Panc1 (cell line): Measurements from ENCODE around the gene MLH3. TPM values are rescaled to one million over a fixed set of nuclear protein-coding genes. Genes with fewer than 3 reads are reported as not detected.
A peak's percentile ranks its signal among the peaks of the same experiment; 100 is the strongest.

Source experiments
- ATAC-seq: fragments of 200-7000 bp; cut with Tn5 transposase; 2 replicates; pipeline ENCODE4 v1.9.1; 2020; ENCODE audit warnings: mild to moderate bottlenecking, moderate library complexity
- BruUV-seq: library from RNA; stranded (reverse); fragments of 400-500 nt; replicated peaks from 2 replicates; lab custom pipeline; 2021; lab: Mats Ljungman, UMichigan
- CTCF ChIA-PET: fragments of 300-600 bp; sonication (Branson Sonifier 250); formaldehyde crosslinking; loops from one replicate; lab custom pipeline; 2022; ENCODE audit warnings: antibody characterized with exemption; lab: Charles Lee
- POLR2A ChIA-PET: fragments of 300-600 bp; sonication (Branson Sonifier 250); formaldehyde crosslinking; loops from one replicate; lab custom pipeline; 2022; ENCODE audit warnings: antibody characterized with exemption; lab: Charles Lee
- DNase-seq: peaks from one replicate; pipeline ENCODE4 v3.0.0-alpha.2; 2010; ENCODE audit warnings: low read depth, low spot score
- H3K27ac ChIP-seq: 2 replicates; pipeline ENCODE4 v1.5.1; 2011; ENCODE audit warnings: mild to moderate bottlenecking, low read length, inconsistent platforms
- H3K27me3 ChIP-seq: fragments of 200-500 bp; sonication (Bioruptor generic); 2 replicates; pipeline ENCODE4 v1.6.0; 2014; ENCODE audit warnings: low read length, inconsistent platforms; ENCODE audit not compliant: control insufficient read depth, insufficient read depth
- H3K36me3 ChIP-seq: fragments of 200-500 bp; sonication (Bioruptor generic); 2 replicates; pipeline ENCODE4 v1.5.1; 2014; ENCODE audit warnings: inconsistent platforms, mild to moderate bottlenecking, low read length, moderate library complexity; ENCODE audit not compliant: control insufficient read depth, insufficient read depth
- H3K4me1 ChIP-seq: 2 replicates; pipeline ENCODE4 v1.5.1; 2011; ENCODE audit warnings: inconsistent platforms, mild to moderate bottlenecking, low read length, moderate library complexity; ENCODE audit not compliant: control insufficient read depth, insufficient read depth
- H3K4me3 ChIP-seq, 2 experiments: 2 replicates each; pipeline ENCODE4 v1.5.1; 2011 to 2012; ENCODE audit warnings: low read depth in 2 of 2, low read length in 2 of 2, mild to moderate bottlenecking in 2 of 2, inconsistent platforms in 1 of 2, moderate library complexity in 1 of 2
- H3K9me3 ChIP-seq: fragments of 200-500 bp; sonication (Bioruptor generic); 2 replicates; pipeline ENCODE4 v1.5.1; 2014; ENCODE audit warnings: low read depth, mild to moderate bottlenecking, inconsistent platforms, low read length, moderate library complexity; ENCODE audit not compliant: control insufficient read depth, insufficient read depth
- POLR2AphosphoS5 ChIP-seq: IDR thresholded peaks from 2 replicates; pipeline ENCODE4 v1.6.1; 2012; ENCODE audit warnings: mild to moderate bottlenecking, low read depth, low read length, moderate library complexity
- SIN3A ChIP-seq: IDR thresholded peaks from 2 replicates; pipeline ENCODE4 v1.6.1; 2012; ENCODE audit warnings: low read depth, mild to moderate bottlenecking, low read length, moderate library complexity, borderline replicate concordance; ENCODE audit not compliant: insufficient read depth
- TCF7L2 ChIP-seq: IDR thresholded peaks from 2 replicates; pipeline ENCODE4 v1.6.1; 2011; ENCODE audit warnings: mild to moderate bottlenecking, low read depth, low read length, inconsistent platforms
- in situ Hi-C: cut with HindIII; loops from 2 replicates; pipeline ENCODE4 v1.10.0; 2016; ENCODE audit warnings: low sequenced_read_pairs, low pct_unique_long_range_greater_than_20kb
- intact Hi-C: fragments of 100-400 bp; cut with micrococcal nuclease; formaldehyde crosslinking; loops from one replicate; pipeline ENCODE4 v1.10.0; 2022; ENCODE audit not compliant: unreplicated experiment
- total RNA-seq: library from RNA; stranded (reverse); gene quantifications from one replicate; pipeline ENCODE4 v1.2.1, GENCODE V29; 2021; ENCODE audit not compliant: unreplicated experiment
- TF ChIP-seq, protein P1 (sequence below), 2 experiments: IDR thresholded peaks; 2 replicates each; pipeline ENCODE4 v1.6.1; 2011 to 2012; ENCODE audit warnings: low read depth in 2 of 2, control low read depth in 1 of 2, low read length in 1 of 2, mild to moderate bottlenecking in 1 of 2, moderate library complexity in 1 of 2; ENCODE audit not compliant: insufficient read depth in 1 of 2
- TF ChIP-seq, protein P2 (sequence below): fragments of 450-650 bp; IDR thresholded peaks from 2 replicates; pipeline ENCODE4 v1.5.1; 2017; ENCODE audit warnings: mild to moderate bottlenecking

MLH3 gene
- total RNA-seq, 1 experiment from 2014 or later, result 17.0 TPM

DNA sequence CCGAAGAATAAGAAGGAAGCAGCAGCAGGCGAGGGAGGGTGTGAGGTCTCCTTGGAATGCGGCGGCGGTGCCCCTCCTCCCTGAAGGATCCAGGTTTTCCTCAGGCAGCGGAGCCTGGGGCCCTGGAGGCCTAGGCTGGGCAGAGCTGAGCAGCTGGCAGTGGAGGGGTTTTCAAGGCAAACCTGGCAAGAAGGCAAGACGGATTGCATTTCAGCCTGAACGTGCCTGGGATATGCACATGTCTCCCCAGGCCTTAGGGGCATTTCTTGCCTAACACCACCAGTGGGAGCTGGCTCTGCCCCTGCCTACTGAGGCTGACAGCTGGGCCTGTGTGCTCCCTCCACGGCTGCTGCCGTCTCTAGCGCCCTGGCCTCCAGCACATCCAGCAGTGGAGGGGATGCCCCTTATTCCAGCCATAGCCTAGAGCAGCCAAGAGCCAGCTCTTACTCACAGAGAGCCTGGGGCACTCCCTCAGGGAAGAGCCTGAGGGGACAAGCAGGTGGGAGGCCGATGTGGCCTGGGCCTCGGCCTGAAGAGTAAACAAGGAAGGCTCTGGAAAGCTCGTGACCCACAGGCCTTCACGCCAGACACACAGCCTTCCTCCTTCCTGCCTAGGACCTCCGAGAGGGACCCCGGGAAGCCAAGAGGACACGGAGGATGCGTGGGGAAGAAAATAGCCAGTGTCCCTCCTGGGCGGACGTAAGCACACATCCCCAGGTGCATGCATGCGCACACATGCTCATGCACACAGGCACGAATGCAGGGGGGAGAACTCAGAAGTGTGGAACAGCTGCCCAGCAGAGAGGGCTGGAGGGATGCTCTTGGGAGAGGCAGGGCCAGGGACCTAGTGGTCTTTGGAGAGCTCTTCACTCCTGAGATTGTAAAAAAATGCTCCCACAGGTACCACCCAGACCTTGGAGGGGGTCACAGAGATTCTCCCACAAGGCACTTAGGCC, 71.5 kb downstream of the MLH3 start:
- Histone ChIP-seq H3K27ac (peak overlapping the region; percentile 17; the same call in 1 of the 2 replicates), H3K4me3 (no peak overlapping the region), H3K27me3 (no peaks in the 10 kb centered on the region), H3K36me3 (no peaks in the 10 kb centered on the region), H3K4me1 (peaks cover 10% of the 10 kb centered on the region), H3K9me3 (no peaks in the 10 kb centered on the region)
- ChIA-PET POLR2A (interaction anchor here (1.2 kb wide), 1 partner anchor 120 kb away, joined by 3 read pairs; no protein-coding TSS in a partner anchor), CTCF (no interaction called here)
- no TSS peak for BruUV-seq
- in situ Hi-C loops, result no loop called here
- DNase-seq (no peak), ATAC-seq (peak; percentile 68)
- TF ChIP-seq, protein P1, sequence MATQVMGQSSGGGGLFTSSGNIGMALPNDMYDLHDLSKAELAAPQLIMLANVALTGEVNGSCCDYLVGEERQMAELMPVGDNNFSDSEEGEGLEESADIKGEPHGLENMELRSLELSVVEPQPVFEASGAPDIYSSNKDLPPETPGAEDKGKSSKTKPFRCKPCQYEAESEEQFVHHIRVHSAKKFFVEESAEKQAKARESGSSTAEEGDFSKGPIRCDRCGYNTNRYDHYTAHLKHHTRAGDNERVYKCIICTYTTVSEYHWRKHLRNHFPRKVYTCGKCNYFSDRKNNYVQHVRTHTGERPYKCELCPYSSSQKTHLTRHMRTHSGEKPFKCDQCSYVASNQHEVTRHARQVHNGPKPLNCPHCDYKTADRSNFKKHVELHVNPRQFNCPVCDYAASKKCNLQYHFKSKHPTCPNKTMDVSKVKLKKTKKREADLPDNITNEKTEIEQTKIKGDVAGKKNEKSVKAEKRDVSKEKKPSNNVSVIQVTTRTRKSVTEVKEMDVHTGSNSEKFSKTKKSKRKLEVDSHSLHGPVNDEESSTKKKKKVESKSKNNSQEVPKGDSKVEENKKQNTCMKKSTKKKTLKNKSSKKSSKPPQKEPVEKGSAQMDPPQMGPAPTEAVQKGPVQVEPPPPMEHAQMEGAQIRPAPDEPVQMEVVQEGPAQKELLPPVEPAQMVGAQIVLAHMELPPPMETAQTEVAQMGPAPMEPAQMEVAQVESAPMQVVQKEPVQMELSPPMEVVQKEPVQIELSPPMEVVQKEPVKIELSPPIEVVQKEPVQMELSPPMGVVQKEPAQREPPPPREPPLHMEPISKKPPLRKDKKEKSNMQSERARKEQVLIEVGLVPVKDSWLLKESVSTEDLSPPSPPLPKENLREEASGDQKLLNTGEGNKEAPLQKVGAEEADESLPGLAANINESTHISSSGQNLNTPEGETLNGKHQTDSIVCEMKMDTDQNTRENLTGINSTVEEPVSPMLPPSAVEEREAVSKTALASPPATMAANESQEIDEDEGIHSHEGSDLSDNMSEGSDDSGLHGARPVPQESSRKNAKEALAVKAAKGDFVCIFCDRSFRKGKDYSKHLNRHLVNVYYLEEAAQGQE (IDR thresholded peaks at IDR 0.05; ENCODE audit: insufficient read depth in 1 of 2, low read depth in 2 of 2, low read length in 1 of 2), result no peak
- TF ChIP-seq, protein P2, sequence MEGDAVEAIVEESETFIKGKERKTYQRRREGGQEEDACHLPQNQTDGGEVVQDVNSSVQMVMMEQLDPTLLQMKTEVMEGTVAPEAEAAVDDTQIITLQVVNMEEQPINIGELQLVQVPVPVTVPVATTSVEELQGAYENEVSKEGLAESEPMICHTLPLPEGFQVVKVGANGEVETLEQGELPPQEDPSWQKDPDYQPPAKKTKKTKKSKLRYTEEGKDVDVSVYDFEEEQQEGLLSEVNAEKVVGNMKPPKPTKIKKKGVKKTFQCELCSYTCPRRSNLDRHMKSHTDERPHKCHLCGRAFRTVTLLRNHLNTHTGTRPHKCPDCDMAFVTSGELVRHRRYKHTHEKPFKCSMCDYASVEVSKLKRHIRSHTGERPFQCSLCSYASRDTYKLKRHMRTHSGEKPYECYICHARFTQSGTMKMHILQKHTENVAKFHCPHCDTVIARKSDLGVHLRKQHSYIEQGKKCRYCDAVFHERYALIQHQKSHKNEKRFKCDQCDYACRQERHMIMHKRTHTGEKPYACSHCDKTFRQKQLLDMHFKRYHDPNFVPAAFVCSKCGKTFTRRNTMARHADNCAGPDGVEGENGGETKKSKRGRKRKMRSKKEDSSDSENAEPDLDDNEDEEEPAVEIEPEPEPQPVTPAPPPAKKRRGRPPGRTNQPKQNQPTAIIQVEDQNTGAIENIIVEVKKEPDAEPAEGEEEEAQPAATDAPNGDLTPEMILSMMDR, result no peak
- TF ChIP-seq POLR2AphosphoS5 (no peak), SIN3A (no peak), TCF7L2 (no peak)
- intact Hi-C loops, result no loop called here

DNA sequence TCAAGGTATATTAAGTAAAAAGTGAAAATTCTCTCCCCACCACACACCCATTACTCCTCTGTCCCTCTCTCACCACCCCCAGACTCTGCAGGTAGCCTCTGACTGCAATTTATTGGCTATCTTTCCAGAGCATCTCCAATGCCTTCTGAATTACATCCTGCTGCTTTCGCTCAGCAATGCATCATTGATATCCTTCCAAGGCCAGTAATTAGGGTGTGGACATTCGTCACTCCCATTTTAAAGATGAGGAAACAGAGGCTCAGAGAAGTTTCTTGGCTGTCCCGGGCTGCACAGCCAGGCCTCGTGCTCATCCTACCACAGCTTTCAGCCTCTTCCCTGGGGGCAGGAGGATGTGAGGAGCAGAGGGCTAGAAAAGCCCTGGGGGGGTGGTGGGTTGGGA, 72.2 kb downstream of the MLH3 start:
- in situ Hi-C loops (no loop called here), intact Hi-C loops (no loop called here)
- TF ChIP-seq SIN3A, result no peak
- TF ChIP-seq, protein P1 (IDR thresholded peaks at IDR 0.05; ENCODE audit: insufficient read depth in 1 of 2, low read depth in 2 of 2, low read length in 1 of 2), result no peak
- no peak for TF ChIP-seq POLR2AphosphoS5
- TF ChIP-seq TCF7L2, result no peak
- TF ChIP-seq, protein P2, result no peak
- DNase-seq (no peak), ATAC-seq (no peak)
- BruUV-seq, result no TSS peak
- peaks cover 10% of the 10 kb centered on the region for H3K4me1 ChIP-seq
- no peak overlapping the region for H3K4me3 ChIP-seq
- CTCF ChIA-PET, result no interaction called here
- H3K36me3 ChIP-seq, result no peaks in the 10 kb centered on the region
- no peaks in the 10 kb centered on the region for H3K27me3 ChIP-seq
- POLR2A ChIA-PET, result no interaction called here
- no peaks in the 10 kb centered on the region for H3K9me3 ChIP-seq
- 0 out of 2 replicates have a peak overlapping the region, but pooled peaks have one; percentile 17 for H3K27ac ChIP-seq
